H1 (cell line): ENCODE results near the gene SPSB3. TPM values are rescaled to one million over a fixed set of nuclear protein-coding genes. Genes with fewer than 3 reads are reported as not detected.

Experiments
- CTCF ChIA-PET: fragments of 300-600 bp; sonication (Branson Sonifier 250); formaldehyde crosslinking; loops from one replicate; lab custom pipeline; 2021; ENCODE audit not compliant: partially characterized antibody; lab: Charles Lee
- POLR2A ChIA-PET: fragments of 300-600 bp; sonication (Branson Sonifier 250); formaldehyde crosslinking; loops from one replicate; lab custom pipeline; 2021; ENCODE audit warnings: inconsistent platforms; ENCODE audit not compliant: partially characterized antibody; lab: Charles Lee
- DNase-seq, 2 experiments: peaks; one replicate each; pipeline versions ENCODE4 v3.0.0 to v3.0.0-alpha.2; 2010 to 2022; ENCODE audit warnings: low spot score in 2 of 2, low read depth in 1 of 2, mixed read lengths in 1 of 2
- FAIRE-seq: peaks from 2 replicates; lab custom pipeline; 2011; peaks lifted over from hg19 to GRCh38; lab: Jason Lieb, UNC
- H2AFZ ChIP-seq: 2 replicates; pipeline ENCODE4 v1.8.1; 2012; ENCODE audit warnings: low read length, inconsistent platforms
- H2AK5ac ChIP-seq: 2 replicates; pipeline ENCODE4 v1.6.1; 2013; ENCODE audit warnings: low read depth, low read length
- H2BK120ac ChIP-seq: replicated peaks from 2 replicates; pipeline ENCODE3; 2013; ENCODE audit warnings: low read depth, low read length, inconsistent platforms
- H2BK12ac ChIP-seq: 2 replicates; pipeline ENCODE4 v1.6.1; 2013; ENCODE audit warnings: low read depth, low read length
- H2BK15ac ChIP-seq: 2 replicates; pipeline ENCODE4 v1.6.1; 2013; ENCODE audit warnings: low read length
- H2BK20ac ChIP-seq: 2 replicates; pipeline ENCODE4 v1.6.1; 2013; ENCODE audit warnings: low read length
- H2BK5ac ChIP-seq: 2 replicates; pipeline ENCODE4 v1.6.1; 2013; ENCODE audit warnings: low read depth, low read length
- H3K14ac ChIP-seq: 2 replicates; pipeline ENCODE4 v1.6.1; 2013; ENCODE audit warnings: inconsistent platforms; ENCODE audit not compliant: insufficient read length
- H3K18ac ChIP-seq: 2 replicates; pipeline ENCODE4 v1.6.1; 2013; ENCODE audit warnings: low read length; ENCODE audit errors: extremely low read depth
- H3K23ac ChIP-seq: 2 replicates; pipeline ENCODE4 v1.6.1; 2013; ENCODE audit warnings: inconsistent platforms; ENCODE audit not compliant: insufficient read length
- H3K23me2 ChIP-seq: 2 replicates; pipeline ENCODE4 v1.6.1; 2013; ENCODE audit warnings: low read depth, low read length
- H3K27ac ChIP-seq: 2 replicates; pipeline ENCODE4 v1.6.1; 2011; ENCODE audit warnings: low read depth, low read length, inconsistent platforms
- H3K27me3 ChIP-seq, 4 experiments: replicated peaks in 1 of 4; 1 replicate in 1 of 4; 2 replicates in 3 of 4; pipeline versions ENCODE4 v1.6.1 to v1.8.1; 2011 to 2013; ENCODE audit warnings: low read length in 3 of 4, mild to moderate bottlenecking in 3 of 4, inconsistent platforms in 2 of 4, mixed read lengths in 2 of 4, moderate library complexity in 1 of 4; ENCODE audit not compliant: control insufficient read depth in 3 of 4, insufficient read depth in 3 of 4; ENCODE audit errors: extremely low read depth in 1 of 4
- H3K36me3 ChIP-seq, 4 experiments: 2 replicates each; pipeline versions ENCODE4 v1.6.1 to v1.8.1; 2011 to 2013; ENCODE audit warnings: mild to moderate bottlenecking in 4 of 4, low read length in 3 of 4, moderate library complexity in 2 of 4, control low read depth in 1 of 4, inconsistent platforms in 1 of 4; ENCODE audit not compliant: insufficient read depth in 4 of 4, control insufficient read depth in 2 of 4
- H3K4ac ChIP-seq: replicated peaks from 2 replicates; pipeline ENCODE3; 2013; ENCODE audit warnings: low read length, low read depth, mixed read lengths, inconsistent platforms; ENCODE audit not compliant: insufficient read length
- H3K4me1 ChIP-seq, 4 experiments: replicated peaks in 1 of 4; 1 replicate in 1 of 4; 2 replicates in 3 of 4; pipeline versions ENCODE4 v1.6.1 to v1.8.1; 2011 to 2013; ENCODE audit warnings: low read length in 3 of 4, inconsistent platforms in 2 of 4, mixed read lengths in 1 of 4; ENCODE audit not compliant: insufficient read depth in 4 of 4, control insufficient read depth in 3 of 4
- H3K4me2 ChIP-seq, 2 experiments: 2 replicates each; pipeline versions ENCODE4 v1.6.1 to v1.8.1; 2011 to 2013; ENCODE audit warnings: low read depth in 2 of 2, low read length in 2 of 2, control low read depth in 1 of 2, inconsistent platforms in 1 of 2, mild to moderate bottlenecking in 1 of 2; ENCODE audit not compliant: insufficient read depth in 1 of 2
- H3K4me3 ChIP-seq, 4 experiments: fragments of 200-600, 300-600 bp in 1 of 4; sonication (generic), shearing (Covaris generic), sonication (Bioruptor Twin) in 1 of 4; 2 replicates each; pipeline versions ENCODE4 v1.5.1 to v1.8.1; 2011 to 2016; ENCODE audit warnings: low read length in 4 of 4, low read depth in 3 of 4, control low read depth in 2 of 4, inconsistent platforms in 2 of 4, mild to moderate bottlenecking in 2 of 4, mixed read lengths in 1 of 4, moderate library complexity in 1 of 4; ENCODE audit not compliant: insufficient read depth in 2 of 4; ENCODE audit errors: extremely low read depth in 1 of 4
- H3K56ac ChIP-seq: replicated peaks from 2 replicates; pipeline ENCODE3; 2013; ENCODE audit warnings: low read depth, mild to moderate bottlenecking, mixed read lengths, low read length, inconsistent platforms; ENCODE audit not compliant: insufficient read length
- H3K79me1 ChIP-seq: 2 replicates; pipeline ENCODE4 v1.6.1; 2013; ENCODE audit warnings: low read depth, low read length, control low read depth
- H3K79me2 ChIP-seq, 2 experiments: 2 replicates each; pipeline versions ENCODE4 v1.6.1 to v1.8.1; 2012 to 2013; ENCODE audit warnings: low read length in 2 of 2, mild to moderate bottlenecking in 2 of 2, inconsistent platforms in 1 of 2; ENCODE audit not compliant: insufficient read depth in 2 of 2, control insufficient read depth in 1 of 2
- H3K9ac ChIP-seq, 4 experiments: replicated peaks in 1 of 4; 1 replicate in 1 of 4; 2 replicates in 3 of 4; pipeline versions ENCODE4 v1.6.1 to v1.8.1; 2011 to 2013; ENCODE audit warnings: low read depth in 3 of 4, low read length in 3 of 4, control low read depth in 2 of 4, mild to moderate bottlenecking in 2 of 4, moderate library complexity in 2 of 4, inconsistent platforms in 1 of 4; ENCODE audit errors: extremely low read depth in 1 of 4
- H3K9me3 ChIP-seq, 2 experiments: 2 replicates each; pipeline versions ENCODE4 v1.6.1 to v1.8.1; 2012 to 2013; ENCODE audit warnings: mild to moderate bottlenecking in 2 of 2, moderate library complexity in 2 of 2, control low read depth in 1 of 2, inconsistent platforms in 1 of 2, low read depth in 1 of 2, low read length in 1 of 2, mixed read lengths in 1 of 2; ENCODE audit not compliant: insufficient read depth in 2 of 2
- H4K20me1 ChIP-seq, 2 experiments: replicated peaks in 1 of 2; 2 replicates each; pipeline versions ENCODE3 to v1.8.1; 2011 to 2013; ENCODE audit warnings: inconsistent platforms in 2 of 2, low read length in 2 of 2, mild to moderate bottlenecking in 1 of 2; ENCODE audit not compliant: insufficient read depth in 2 of 2, control insufficient read depth in 1 of 2
- H4K5ac ChIP-seq: 2 replicates; pipeline ENCODE4 v1.6.1; 2013; ENCODE audit warnings: low read length, low read depth, mixed read lengths, inconsistent platforms; ENCODE audit not compliant: insufficient read length
- H4K8ac ChIP-seq: 2 replicates; pipeline ENCODE4 v1.8.0; 2013; ENCODE audit warnings: mild to moderate bottlenecking, moderate library complexity, low read length, inconsistent platforms; ENCODE audit not compliant: insufficient read depth; ENCODE audit errors: extremely low read depth
- H4K91ac ChIP-seq: replicated peaks from 2 replicates; pipeline ENCODE3; 2013; ENCODE audit warnings: low read length, mixed read lengths, inconsistent platforms; ENCODE audit not compliant: insufficient read length
- ATF2 ChIP-seq: IDR thresholded peaks from 2 replicates; pipeline ENCODE4 v1.6.1; 2012; ENCODE audit warnings: low read length, inconsistent platforms
- CBX8 ChIP-seq: fragments of 300-800, 300-1000 bp; sonication (generic); IDR thresholded peaks from 2 replicates; pipeline ENCODE4 v1.7.1; 2016; ENCODE audit warnings: low read depth, low read length, borderline replicate concordance
- E2F6 ChIP-seq: IDR thresholded peaks from 2 replicates; pipeline ENCODE4 v1.6.1; 2012; ENCODE audit warnings: inconsistent platforms
- JUN ChIP-seq: IDR thresholded peaks from 2 replicates; pipeline ENCODE4 v1.6.1; 2011; ENCODE audit warnings: low read depth, mild to moderate bottlenecking, improper control_type of control experiment, low read length
- KDM5A ChIP-seq: fragments of 200-600 bp; IDR thresholded peaks from 2 replicates; pipeline ENCODE4 v1.7.1; 2012; ENCODE audit warnings: mild to moderate bottlenecking, low read length, inconsistent platforms, mixed read lengths
- POLR2AphosphoS5 ChIP-seq: IDR thresholded peaks from 2 replicates; pipeline ENCODE4 v1.6.1; 2011; ENCODE audit warnings: low read depth, low read length
- TAF1 ChIP-seq: IDR thresholded peaks from 2 replicates; pipeline ENCODE4 v1.6.1; 2011; ENCODE audit warnings: mild to moderate bottlenecking, low read depth, low read length
- TAF7 ChIP-seq: optimal IDR thresholded peaks from 2 replicates; pipeline ENCODE3; 2011; ENCODE audit warnings: low read depth, mild to moderate bottlenecking, inconsistent platforms, low read length, moderate library complexity, borderline replicate concordance
- WGBS, 2 experiments: shearing (Covaris generic) in 1 of 2; methylation state at CpG; one replicate each; pipeline versions ENCODE4 v1.1.6 to v1.1.7; 2013 to 2015; ENCODE audit warnings: low lambda C conversion rate in 2 of 2, mixed read lengths in 2 of 2, inconsistent platforms in 1 of 2, low coverage in 1 of 2, missing lambda C conversion rate in 1 of 2; ENCODE audit not compliant: insufficient replicate concordance in 2 of 2, insufficient coverage in 1 of 2, insufficient read length in 1 of 2; ENCODE audit errors: extremely low coverage in 1 of 2, missing lambda C conversion rate in 1 of 2; 5-methylcytosine and 5-hydroxymethylcytosine counted together
- polyA plus RNA-seq, 7 experiments: library from polyadenylated mRNA; depleted of rRNA in 3 of 7; stranded (reverse) in 5 of 7; unstranded in 2 of 7; fragments of >200 nt in 5 of 7; fragments of 200-250 nt in 2 of 7; gene quantifications; 1 replicate in 5 of 7; 2 replicates in 1 of 7; 4 replicates in 1 of 7; pipeline versions ENCODE4 v1.2.1 to v1.2.3, GENCODE V29; 2011 to 2013; ENCODE audit warnings: missing spikeins in 2 of 7, mixed read lengths in 2 of 7
- total RNA-seq: library from RNA; stranded (reverse); fragmentation: NEBNext Ultra II Directional; extraction: Animal tissue kit (Norgen Biotek cat#: 25700); gene quantifications from 2 replicates; pipeline ENCODE4 v1.2.1, GENCODE V29; 2021

Gene SPSB3
- total and polyA plus RNA-seq, 2 of the 8 experiments (the other 6 are each of a cell fraction or from before 2014, with no cell fraction given): 22.5 to 37.8 TPM

- Histone ChIP-seq H3K4me2 (peak overlapping the region; percentile 81 to 92), H2AK5ac (no peak overlapping the region), H3K79me1 (peaks cover 16% of the 10 kb centered on the region), H2BK20ac (no peak overlapping the region), H3K36me3 (peaks cover 0 to 17% (median 2%) of the 10 kb centered on the region in 4 experiments; a peak in 5 of 8 replicates), H4K20me1 (peaks cover 17 to 35% of the 10 kb centered on the region in 2 experiments), H3K4me3 (peak overlapping the region; percentile 63 to 98 (median 76)), H3K56ac (no peak overlapping the region), H3K9ac (peak overlapping the region; percentile 62 to 83 (median 68); a peak in 6 of 7 replicates), H3K23ac (no peak overlapping the region), H4K5ac (peak overlapping the region; percentile 5), H2AFZ (no peak overlapping the region), H3K4ac (no peak overlapping the region), H2BK12ac (no peak overlapping the region), H3K9me3 (no peaks in the 10 kb centered on the region), H3K23me2 (peaks cover 3% of the 10 kb centered on the region; the same call in 1 of the 2 replicates), H3K27me3 (no peaks in the 10 kb centered on the region), H3K14ac (no peak overlapping the region), H3K4me1 (peaks cover 0 to 7% (median 4%) of the 10 kb centered on the region in 4 experiments; a peak in 5 of 7 replicates), H2BK120ac (no peak overlapping the region), H4K8ac (peak overlapping the region; percentile 89; the same call in 1 of the 2 replicates), H2BK15ac (no peak overlapping the region), H3K79me2 (peaks cover 0 to 32% of the 10 kb centered on the region in 2 experiments; a peak in 3 of 4 replicates), H3K18ac (no peak overlapping the region; the same call in 1 of the 2 replicates), H4K91ac (no peak overlapping the region), H3K27ac (peak overlapping the region; percentile 39; the same call in 1 of the 2 replicates), H2BK5ac (no peak overlapping the region)
- 2% methylated on average over 39 of the region's 70 CpGs; no CpG with 5 or more reads in 1 of the 2 experiments for WGBS, 2 experiments
- peak in 1 of 2 experiments; percentile 56 for DNase-seq
- no peak for FAIRE-seq
- CTCF ChIA-PET: interaction anchor here (1.0 to 1.9 kb wide), 4 partner anchors 10 to 150 kb away, joined by 3 to 8 read pairs (median 4); partner anchors contain the start of gene NME3
- POLR2A ChIA-PET: interaction anchor here (0.8 to 12.0 kb wide), 11 partner anchors 11 to 465 kb away, joined by 3 to 246 read pairs (median 4); partner anchors contain the start of genes EME2, IGFALS, MAPK8IP3 and MRPS34
- TF ChIP-seq POLR2AphosphoS5 (peak; percentile 11; the same call in 1 of the 2 replicates), TAF1 (0 out of 2 replicates have a peak, but pooled peaks have one; percentile 24), JUN (no peak), ATF2 (no peak), E2F6 (peak; percentile 75), CBX8 (no peak), KDM5A (0 out of 2 replicates have a peak, but pooled peaks have one; percentile 27), TAF7 (no peak)
Measured at GRCh38 chr16:1781758-1782407, 488 bp downstream of the SPSB3 start.
